ENCODE measurements around the gene TK2. TPM values are rescaled to one million over a fixed set of nuclear protein-coding genes. Genes with fewer than 3 reads are reported as not detected.
"Not testable (repeated sequence)": the region's sequence is repeated elsewhere in the genome, so short reads cannot be mapped to it uniquely, and the experiment has no call there.

Gene TK2
- total RNA-seq, 8 experiments from 2014 or later, result 7.1 to 38.4 (median 18.8) TPM

DNA sequence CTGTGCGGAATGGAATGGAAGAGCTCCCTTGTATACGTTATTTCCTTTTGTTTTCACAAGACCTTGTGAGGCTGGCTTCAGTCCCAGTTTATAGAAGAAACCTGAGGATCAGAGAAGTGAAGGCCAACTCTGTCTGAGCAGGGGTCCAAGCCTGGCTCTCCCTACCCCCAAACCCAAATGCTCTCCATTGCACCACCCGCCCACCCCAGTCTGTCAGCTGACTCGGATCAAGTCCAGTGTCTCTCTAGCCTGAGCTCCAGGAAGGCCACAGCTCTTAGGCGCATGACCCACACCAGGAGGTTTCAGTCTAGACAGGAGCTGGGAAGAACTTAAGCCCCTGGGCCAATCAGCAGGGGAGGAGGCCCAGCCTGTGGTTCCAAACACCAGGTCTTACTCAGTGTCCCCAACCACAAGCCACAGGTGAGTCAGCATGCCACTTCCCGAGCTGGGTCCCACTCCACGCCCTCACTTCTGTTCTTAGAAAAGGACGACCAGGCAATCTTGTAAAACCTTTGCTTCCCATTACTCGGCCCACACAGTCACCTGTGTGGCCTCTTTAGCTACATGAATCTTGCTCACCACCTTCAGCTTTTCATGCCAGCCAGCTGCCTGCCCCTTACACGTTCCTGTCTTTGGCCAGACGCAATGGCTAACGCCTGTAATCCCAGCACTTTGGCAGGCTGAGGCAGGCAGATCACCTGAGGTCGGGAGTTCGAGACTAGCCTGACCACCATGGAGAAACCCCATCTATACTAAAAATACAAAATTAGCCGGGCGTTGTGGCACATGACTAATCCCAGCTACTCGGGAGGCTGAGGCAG lies 27.8 kb downstream of the TK2 start:
- no peak overlapping the region for H3K27ac ChIP-seq
- no peak overlapping the region for H3K4me3 ChIP-seq
- WGBS, 10 experiments, result 60 to 100% (median 95%) methylated on average over 1 to 8 of the region's 17 CpGs; no CpG with 5 or more reads in 4 of the 10 experiments
- in situ Hi-C loops (cut with MboI; ENCODE audit: low pct_unique_long_range_greater_than_20kb in 2 of 9, low sequenced_read_pairs in 9 of 9, unreplicated experiment in 9 of 9), result no loop called here
- ATAC-seq (replicated peaks in 6 of 8), result peak in 1 of 8 experiments; percentile 24
- H3K4me1 ChIP-seq (replicated peaks in 1 of 2), result peaks cover 0 to 2% of the 10 kb centered on the region in 2 donors

DNA sequence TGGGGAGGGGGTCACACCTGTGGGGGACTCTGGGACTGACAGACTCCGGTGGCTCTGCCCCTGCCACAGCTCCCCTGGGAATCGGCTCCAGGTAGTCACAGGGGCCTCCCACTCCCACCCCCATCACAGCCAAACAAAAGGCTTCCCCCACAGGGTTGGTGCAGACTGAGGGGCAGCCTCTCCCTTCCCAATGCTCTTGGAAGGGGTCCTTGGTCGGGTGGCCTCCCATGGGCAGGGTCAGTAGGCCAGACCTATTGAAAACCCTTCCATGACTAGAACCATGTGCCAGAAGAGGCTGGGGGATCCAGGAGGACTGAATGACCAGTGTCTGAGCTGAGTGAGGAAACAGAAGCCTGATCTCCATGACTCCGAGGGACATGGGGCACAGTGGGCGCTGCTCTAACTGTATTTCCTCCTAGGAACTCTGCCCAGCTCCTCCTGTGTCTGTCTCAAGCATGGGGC lies 28.6 kb downstream of the TK2 start:
- in situ Hi-C loops (cut with MboI; ENCODE audit: low pct_unique_long_range_greater_than_20kb in 2 of 9, low sequenced_read_pairs in 9 of 9, unreplicated experiment in 9 of 9), result no loop called here
- Histone ChIP-seq H3K4me1 (replicated peaks in 1 of 2) (peaks cover 0 to 6% of the 10 kb centered on the region in 2 donors), H3K27ac (no peak overlapping the region), H3K4me3 (no peak overlapping the region)
- no peak for ATAC-seq (replicated peaks in 6 of 8)
- WGBS, 10 experiments, result 80 to 100% (median 80%) methylated on average over 1 to 2 of the region's 5 CpGs; no CpG with 5 or more reads in 7 of the 10 experiments

DNA sequence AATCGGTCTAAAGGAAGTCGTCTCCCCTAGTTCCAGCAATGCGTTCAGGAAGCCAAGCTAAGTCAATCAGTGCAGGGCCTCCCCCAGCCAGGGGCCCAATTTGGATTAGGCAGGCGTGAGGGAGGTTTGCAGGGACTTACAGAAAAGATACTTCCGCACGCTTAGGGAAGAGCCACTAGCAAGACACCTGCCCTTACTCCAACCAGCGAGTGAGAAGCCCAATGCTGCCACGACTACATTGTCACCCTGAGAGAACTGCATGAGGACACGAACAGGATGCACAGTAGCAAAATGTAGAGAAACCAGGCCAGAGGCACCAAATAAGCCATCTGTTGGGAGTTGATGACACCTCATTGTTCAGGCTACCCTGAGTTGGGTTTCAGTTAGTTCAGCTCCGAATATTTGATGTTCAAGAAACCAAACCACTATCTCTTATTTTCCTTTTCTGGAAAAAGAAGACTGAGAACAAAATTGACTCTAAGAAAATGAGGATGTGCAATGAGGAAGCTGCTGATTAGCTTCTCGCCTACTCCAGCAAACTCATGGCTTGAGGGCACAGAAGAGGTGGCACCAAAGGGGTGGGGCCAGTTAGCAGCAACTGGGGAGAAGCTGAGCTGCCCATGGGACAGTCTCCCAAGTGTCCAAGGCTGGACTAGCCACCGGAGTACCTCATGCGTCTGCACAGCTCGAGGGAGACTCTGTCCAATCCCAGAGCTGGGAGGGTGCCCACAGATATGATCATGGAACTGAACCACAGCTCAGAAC lies 29.3 kb downstream of the TK2 start:
- 67 to 100% (median 90%) methylated on average over 1 to 9 of the region's 14 CpGs; no CpG with 5 or more reads in 1 of the 10 experiments for WGBS, 10 experiments
- no peak overlapping the region for H3K4me3 ChIP-seq
- no peak for ATAC-seq (replicated peaks in 6 of 8)
- peaks cover 0 to 6% of the 10 kb centered on the region in 2 donors for H3K4me1 ChIP-seq (replicated peaks in 1 of 2)
- no peak overlapping the region for H3K27ac ChIP-seq
- in situ Hi-C loops (cut with MboI; ENCODE audit: low pct_unique_long_range_greater_than_20kb in 2 of 9, low sequenced_read_pairs in 9 of 9, unreplicated experiment in 9 of 9), result no loop called here

DNA sequence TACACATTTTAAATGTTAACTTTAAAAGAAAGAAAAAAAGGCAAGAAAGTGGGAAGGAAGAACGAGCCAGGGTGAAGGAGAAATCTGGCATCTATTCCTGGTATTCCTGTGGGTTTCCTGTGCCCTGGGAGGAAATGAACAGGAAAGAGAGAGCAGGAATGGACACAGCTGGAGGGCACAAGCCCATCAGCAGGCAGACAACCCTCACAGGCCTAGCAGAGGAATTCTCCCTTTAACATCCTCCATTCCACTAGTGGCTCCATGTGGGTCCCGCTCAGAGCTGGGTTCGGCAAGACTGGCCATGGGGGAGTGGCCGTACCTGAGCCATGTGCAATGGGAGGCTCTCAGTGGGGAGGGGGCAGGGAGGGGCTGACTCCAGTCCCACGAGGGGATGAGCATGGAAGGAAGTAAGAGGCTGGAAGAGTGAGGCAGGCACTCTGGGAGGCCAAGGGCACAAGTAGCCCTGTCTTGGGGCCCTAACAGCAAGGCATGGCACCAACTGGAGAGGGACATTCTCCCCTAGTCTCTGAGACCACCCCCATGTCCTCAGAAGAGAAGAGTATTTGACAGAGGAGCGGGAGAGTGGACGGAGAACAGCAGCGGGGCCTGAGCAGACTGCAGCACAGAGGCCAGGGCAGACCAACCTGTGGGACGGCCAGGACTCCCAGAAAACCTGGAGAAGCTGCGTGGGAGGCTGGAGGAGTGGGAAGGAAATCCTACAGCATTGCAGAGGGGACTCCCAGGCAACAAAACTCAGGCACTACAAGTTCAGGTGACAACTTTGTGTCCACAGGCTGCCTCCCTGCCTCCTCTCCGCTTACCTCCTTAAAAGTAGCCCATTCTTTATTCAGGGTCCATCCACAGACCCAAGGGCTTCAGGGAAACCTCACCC lies 30.2 kb downstream of the TK2 start:
- Histone ChIP-seq H3K4me1 (replicated peaks in 1 of 2) (peaks cover 0 to 6% of the 10 kb centered on the region in 2 donors), H3K4me3 (no peak overlapping the region), H3K27ac (no peak overlapping the region)
- in situ Hi-C loops (cut with MboI; ENCODE audit: low pct_unique_long_range_greater_than_20kb in 2 of 9, low sequenced_read_pairs in 9 of 9, unreplicated experiment in 9 of 9), result no loop called here
- no peak for ATAC-seq (replicated peaks in 6 of 8)
- WGBS, 10 experiments, result 86 to 100% (median 94%) methylated on average over 1 to 6 of the region's 11 CpGs; no CpG with 5 or more reads in 3 of the 10 experiments

DNA sequence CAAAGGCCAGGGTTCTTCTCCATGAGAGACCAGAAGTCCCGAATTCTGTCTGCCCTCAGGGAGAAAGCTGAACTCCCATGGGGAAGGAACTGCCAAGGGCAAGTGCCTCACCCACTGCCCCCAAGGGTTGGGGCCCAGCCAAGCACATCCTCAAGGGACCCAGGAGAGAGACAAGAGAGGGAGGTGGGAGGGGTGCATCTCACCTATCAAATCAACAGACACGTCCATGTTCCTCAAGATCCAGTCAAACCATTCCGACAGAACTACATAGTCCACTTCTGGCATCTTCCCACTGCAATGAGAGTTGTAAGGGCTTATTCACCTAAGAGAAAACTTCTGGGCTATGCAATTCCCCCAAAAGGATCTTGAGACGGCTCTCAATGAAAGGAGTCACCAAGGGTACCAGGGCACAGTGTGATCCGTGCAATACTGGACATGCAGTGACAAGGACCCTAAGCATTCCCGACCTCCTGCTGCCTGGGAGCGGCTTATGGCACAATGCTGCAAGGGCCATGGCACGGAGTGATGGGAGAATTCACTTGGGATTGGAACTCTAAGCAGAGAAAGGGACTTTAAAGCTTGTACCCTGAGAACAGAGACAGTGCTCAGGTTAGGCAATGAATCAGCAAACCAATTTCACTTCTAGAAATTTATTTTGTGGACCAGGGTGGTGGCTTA lies 32.2 kb downstream of the TK2 start:
- H3K4me3 ChIP-seq, result no peak overlapping the region
- in situ Hi-C loops (cut with MboI; ENCODE audit: low pct_unique_long_range_greater_than_20kb in 2 of 9, low sequenced_read_pairs in 9 of 9, unreplicated experiment in 9 of 9), result no loop called here
- 20 to 100% (median 83%) methylated on average over 1 to 4 of the region's 8 CpGs; no CpG with 5 or more reads in 3 of the 10 experiments for WGBS, 10 experiments

DNA sequence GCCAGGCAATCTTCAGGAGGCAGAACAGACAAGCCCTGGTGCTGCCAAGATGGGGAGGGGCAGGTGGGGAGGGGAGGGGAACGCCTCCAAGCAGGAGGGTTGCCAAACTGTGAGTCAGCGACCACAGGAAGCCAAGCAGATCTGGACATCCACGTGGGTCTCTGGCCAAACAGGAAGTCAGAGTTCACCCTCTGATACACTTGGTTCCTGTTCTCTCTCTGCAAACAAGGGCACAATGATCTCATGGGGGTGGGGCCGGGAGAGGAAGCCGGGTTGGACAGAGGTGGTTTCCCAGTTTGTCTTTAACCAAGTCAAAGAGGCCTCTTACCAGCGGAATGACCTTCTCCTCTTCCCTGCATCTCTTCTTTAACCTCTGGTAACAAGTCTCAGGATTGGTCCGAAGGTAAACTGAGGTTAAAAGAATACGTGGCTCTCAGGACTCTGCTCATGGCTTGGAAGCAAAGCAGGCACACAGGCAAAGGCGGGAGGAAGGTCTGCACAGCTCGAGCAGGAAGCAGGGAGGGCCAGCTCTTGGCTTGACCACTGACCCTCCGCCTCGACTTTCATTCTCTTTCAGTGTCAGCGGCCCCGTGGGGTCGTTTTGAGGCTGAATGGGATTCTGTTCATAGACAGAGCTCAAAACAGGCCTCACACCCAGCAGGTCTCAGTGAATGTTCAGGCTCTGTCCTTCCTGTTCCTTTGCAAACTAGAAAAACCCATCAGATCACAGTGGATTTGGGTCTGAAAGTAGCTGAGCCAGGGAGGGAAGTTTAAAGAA lies 32.9 kb downstream of the TK2 start:
- WGBS, 10 experiments, result 13 to 60% (median 55%) methylated on average over 3 to 10 of the region's 15 CpGs; no CpG with 5 or more reads in 6 of the 10 experiments
- no peak overlapping the region for H3K4me3 ChIP-seq

More for the DNA sequence above, 32.2 kb downstream of the TK2 start:
- no peak for ATAC-seq (replicated peaks in 6 of 8)
- Histone ChIP-seq H3K27ac (no peak overlapping the region), H3K4me1 (replicated peaks in 1 of 2) (peaks cover 0 to 6% of the 10 kb centered on the region in 2 donors)

DNA sequence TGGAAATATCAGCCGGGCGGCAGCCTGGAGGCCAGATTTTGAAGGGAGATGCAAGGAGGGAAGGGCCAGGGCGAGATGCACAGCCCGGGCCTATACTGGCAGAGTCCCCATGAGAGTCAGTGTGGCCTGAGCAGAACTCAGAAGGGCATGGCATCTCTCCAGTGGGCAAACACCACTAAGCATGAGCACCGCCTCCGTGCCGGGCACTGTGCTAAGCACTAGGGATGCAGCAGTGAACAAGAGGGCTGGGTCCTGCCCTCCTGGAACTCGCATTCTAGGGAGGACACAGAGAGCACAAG lies 33.5 kb downstream of the TK2 start:
- 80% methylated on average over 1 of the region's 8 CpGs; no CpG with 5 or more reads in 9 of the 10 experiments for WGBS, 10 experiments
- peaks cover 6 to 8% of the 10 kb centered on the region in 2 donors for H3K4me1 ChIP-seq (replicated peaks in 1 of 2)
- ATAC-seq (replicated peaks in 6 of 8), result peak in 3 of 8 experiments; percentile 28 to 38 (median 36)
- H3K4me3 ChIP-seq, result no peak overlapping the region
- peak overlapping the region in 1 of 2 donors; percentile 47 for H3K27ac ChIP-seq
- in situ Hi-C loops (cut with MboI; ENCODE audit: low pct_unique_long_range_greater_than_20kb in 2 of 9, low sequenced_read_pairs in 9 of 9, unreplicated experiment in 9 of 9), result no loop called here

More for the DNA sequence above, 32.9 kb downstream of the TK2 start:
- Histone ChIP-seq H3K27ac (peak overlapping the region in 1 of 2 donors; percentile 77), H3K4me1 (replicated peaks in 1 of 2) (peaks cover 5 to 6% of the 10 kb centered on the region in 2 donors)
- in situ Hi-C loops (cut with MboI; ENCODE audit: low pct_unique_long_range_greater_than_20kb in 2 of 9, low sequenced_read_pairs in 9 of 9, unreplicated experiment in 9 of 9), result no loop called here
- ATAC-seq (replicated peaks in 6 of 8), result peak; percentile 91 to 98 (median 94)

DNA sequence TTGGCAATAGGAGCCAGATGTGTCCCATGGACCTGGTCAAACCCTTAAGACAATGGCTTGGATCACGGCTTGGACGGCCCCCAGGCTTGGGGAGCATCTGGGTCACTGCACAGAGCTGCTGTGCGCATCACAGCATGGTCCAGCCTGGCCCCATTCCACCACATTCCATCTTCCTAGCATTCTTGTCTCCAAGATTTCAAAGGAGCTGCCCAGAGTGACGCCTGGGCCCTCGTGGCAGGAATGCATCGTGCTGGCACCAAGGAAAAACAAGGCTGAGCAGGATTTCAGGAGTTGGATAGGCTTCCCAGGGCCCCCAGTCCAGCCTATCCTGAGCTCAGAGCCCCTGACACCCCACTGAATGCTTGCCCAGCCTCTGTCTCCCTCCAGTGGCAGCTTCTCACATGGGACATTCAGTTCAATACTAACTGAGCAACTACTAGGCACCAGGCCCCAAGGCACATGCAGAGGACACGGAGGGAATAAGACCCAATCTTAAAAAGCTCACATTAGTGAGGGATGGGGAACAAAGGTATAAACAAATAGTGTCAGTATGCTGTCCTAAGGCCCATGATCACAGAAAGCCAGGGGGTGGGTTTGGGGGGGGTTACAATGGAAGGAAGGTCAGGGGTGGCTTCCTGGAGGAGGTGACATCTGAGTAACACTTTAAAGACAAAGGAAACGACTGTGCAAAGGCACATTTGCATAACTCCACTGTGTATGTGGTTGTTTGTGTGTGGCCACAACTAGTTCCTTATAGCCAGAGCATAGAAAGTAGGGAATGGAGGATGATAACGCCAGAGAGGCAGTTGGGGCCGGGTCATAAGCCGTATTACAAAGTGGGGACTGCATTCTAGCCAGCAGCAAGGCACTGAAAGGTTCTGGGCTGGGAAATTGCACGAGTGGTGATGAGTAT lies 34.1 kb downstream of the TK2 start:
- ATAC-seq (replicated peaks in 6 of 8), result no peak
- in situ Hi-C loops (cut with MboI; ENCODE audit: low pct_unique_long_range_greater_than_20kb in 2 of 9, low sequenced_read_pairs in 9 of 9, unreplicated experiment in 9 of 9), result no loop called here

DNA sequence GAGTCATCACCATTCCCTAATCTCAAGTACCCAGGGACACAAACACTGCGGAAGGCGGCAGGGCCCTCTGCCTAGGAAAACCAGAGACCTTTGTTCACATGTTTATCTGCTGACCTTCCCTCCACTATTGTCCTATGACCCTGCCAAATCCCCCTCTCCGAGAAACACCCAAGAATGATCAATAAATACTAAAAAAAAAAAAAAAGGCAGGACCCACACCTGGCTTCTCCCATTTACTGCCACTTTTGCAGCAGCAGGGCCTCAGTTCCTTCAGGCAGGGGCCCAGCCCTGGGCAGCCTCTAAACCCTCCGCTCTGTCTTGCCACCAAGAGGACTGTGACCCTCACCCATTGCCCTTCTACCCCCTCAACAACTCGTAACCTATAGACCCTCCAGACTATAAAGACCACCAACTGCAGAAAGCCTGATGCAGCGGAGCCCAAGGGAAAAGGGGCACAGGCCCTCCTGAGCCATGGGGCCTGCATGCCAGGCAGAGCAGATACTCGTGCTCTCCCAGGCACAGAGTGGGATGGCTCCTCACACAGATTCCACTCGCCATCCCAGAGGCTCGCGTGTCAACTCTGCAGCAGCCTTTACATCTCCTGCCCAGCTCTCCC lies 34.8 kb downstream of the TK2 start:
- H3K4me1 ChIP-seq (replicated peaks in 1 of 2); in situ Hi-C loops (cut with MboI; ENCODE audit: low pct_unique_long_range_greater_than_20kb in 2 of 9, low sequenced_read_pairs in 9 of 9, unreplicated experiment in 9 of 9); H3K4me3 ChIP-seq; H3K27ac ChIP-seq; ATAC-seq (replicated peaks in 6 of 8): not testable (repeated sequence)
- 92% methylated on average over 3 of the region's 10 CpGs; no CpG with 5 or more reads in 9 of the 10 experiments for WGBS, 10 experiments

More for the DNA sequence above, 34.1 kb downstream of the TK2 start:
- peaks cover 6 to 9% of the 10 kb centered on the region in 2 donors for H3K4me1 ChIP-seq (replicated peaks in 1 of 2)
- H3K27ac ChIP-seq, result peak overlapping the region in 1 of 2 donors; percentile 47
- no peak overlapping the region for H3K4me3 ChIP-seq
- 0 to 100% (median 76%) methylated on average over 1 to 6 of the region's 12 CpGs; no CpG with 5 or more reads in 3 of the 10 experiments for WGBS, 10 experiments

DNA sequence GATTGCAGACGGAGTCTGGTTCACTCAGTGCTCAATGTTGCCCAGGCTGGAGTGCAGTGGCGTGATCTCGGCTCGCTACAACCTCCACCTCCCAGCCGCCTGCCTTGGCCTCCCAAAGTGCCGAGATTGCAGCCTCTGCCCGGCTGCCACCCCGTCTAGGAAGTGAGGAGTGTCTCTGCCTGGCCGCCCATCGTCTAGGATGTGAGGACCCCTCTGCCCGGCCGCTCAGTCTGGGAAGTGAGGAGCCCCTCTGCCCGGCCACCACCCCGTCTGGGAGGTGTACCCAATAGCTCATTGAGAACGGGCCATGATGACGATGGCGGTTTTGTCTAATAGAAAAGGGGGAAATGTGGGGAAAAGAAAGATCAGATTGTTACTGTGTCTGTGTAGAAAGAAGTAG lies 35.5 kb downstream of the TK2 start:
- WGBS, 10 experiments, result no CpG with 5 or more reads among the region's 17 CpGs
- H3K4me1 ChIP-seq (replicated peaks in 1 of 2); in situ Hi-C loops (cut with MboI; ENCODE audit: low pct_unique_long_range_greater_than_20kb in 2 of 9, low sequenced_read_pairs in 9 of 9, unreplicated experiment in 9 of 9); H3K4me3 ChIP-seq; H3K27ac ChIP-seq; ATAC-seq (replicated peaks in 6 of 8): not testable (repeated sequence)
